Occipital lobe (tissue), 2 donors: ENCODE data around the gene DHX35. TPM values are rescaled to one million over a fixed set of nuclear protein-coding genes. Genes with fewer than 3 reads are reported as not detected.

Experiments used
- DNase-seq: peaks from one replicate; lab custom pipeline; 2025; lab: John Stamatoyannopoulos, UW
- total RNA-seq: library from RNA; depleted of rRNA; stranded (reverse); fragments of >200 nt; gene quantifications from one replicate; pipeline ENCODE4 v1.2.3, GENCODE V29; 2014

The DHX35 gene
- total RNA-seq, 1 donor from 2014 or later, result 12.6 TPM

DNA sequence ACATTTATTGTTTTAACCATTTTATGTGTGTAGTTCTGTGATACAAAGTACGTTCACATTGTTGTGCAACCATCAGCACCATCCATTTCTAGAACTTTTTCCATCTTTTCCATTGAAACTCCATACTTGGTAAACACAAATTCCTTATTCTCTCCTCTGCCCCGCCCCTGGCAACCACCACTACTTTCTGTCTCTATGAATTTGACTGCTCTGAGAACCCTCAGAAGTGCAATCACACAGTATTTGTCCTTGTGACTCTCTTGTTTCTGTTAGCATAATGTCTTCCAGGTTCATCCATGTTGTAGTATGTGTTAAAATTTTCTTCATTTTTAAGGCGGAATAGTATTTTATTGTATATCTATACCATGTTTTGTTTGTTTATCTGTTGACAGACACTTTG, 56.9 kb downstream of the DHX35 start:
- no peak for DNase-seq

DNA sequence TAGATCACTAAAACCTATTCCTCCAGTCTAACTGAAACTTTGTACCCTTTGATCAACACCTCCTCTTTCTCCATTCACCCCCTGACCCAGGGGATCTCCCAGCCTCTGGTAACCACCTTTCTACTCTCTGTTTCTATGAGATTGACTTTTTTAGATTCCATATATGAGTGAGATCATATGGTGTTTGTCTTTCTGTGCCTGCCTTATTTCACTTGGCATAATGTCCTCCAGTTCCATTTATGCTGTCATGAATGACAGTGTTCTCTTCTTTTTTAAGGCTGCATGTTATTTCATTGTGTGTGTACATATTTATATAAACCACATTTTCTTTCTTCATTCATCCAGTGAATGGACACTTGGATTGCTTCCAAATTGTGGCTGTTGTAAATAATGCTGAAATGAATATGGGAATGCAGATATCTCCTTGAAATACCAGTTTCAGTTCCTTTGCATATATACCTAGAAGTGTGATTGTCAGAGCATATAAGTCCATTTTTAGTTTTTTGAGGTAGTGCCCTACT, 57.7 kb downstream of the DHX35 start:
- DNase-seq, result no peak

DNA sequence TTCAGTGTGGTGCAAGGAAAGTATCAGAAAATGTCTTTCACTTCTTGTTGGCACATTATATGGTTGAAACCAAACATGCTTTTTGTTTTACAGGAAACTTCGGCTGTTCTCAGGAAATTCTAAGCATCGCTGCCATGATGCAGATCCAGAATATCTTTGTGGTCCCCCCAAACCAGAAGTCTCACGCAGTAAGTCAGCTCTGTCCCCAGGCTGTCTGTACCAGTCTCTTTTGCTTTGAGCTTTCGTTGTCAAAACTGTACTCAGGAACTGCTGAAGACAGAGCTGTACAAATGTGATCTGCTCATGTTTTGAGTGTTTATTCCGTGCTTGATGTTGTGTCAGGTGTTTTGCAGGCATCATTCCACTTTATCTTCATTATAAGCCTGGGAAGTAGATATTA, 59.6 kb downstream of the DHX35 start:
- no peak for DNase-seq

DNA sequence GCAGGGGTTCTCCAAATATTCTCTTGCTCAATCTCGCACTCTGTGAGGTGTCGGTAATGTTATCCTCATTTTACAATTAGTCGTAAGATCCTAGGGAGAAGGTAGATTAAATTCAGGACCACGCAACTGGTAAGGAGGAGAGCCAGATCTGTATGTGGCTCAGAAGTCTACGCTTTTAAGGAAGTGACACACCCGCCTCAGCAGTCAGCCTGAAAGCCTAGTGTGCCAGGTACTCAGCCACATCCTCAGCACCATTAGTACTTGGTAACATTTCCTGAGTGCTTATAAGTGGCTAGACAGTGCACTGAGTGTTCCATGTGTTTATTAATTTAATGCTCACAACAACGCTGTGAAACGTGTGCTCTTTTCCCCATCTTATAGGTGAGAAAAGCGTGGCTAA, 63.7 kb downstream of the DHX35 start:
- no peak for DNase-seq

DNA sequence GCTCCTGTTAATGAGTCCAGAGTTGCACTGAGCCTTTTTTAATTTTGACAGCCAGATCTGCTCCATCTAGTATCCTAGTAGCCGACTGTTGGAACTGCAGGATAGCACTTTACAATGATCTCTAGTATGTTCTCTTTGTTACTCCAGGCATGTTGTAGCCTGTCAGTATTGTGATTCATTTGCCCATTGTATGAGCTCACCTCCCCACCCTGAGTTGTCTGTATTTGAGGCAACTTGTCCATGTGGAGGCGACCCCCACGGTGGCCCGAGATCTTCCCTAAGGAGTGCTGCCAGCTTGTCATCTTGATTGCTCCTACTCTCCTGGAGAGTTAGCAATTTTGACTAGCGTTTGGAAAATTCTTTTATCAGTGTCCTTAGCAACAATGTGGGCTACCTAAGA, 67.2 kb downstream of the DHX35 start:
- no peak for DNase-seq

DNA sequence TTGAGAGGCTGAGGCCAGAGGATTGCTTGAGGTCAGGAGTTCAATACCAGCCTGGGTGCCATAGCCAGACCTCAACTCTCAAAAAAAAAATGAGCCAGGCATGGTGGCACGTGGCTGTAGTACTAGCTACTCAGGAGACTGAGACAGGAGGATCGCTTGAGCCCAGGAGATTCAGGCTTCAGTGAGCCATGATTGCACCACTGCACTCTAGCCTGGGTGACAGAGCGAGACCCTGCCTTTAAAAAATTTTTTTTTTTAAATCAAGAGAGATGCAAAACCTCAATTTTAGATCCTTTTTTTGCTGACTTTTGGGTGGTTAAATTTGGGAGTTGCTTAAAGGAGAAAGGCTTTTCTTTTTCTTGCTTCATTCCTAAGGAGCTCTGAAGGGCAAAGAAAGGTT, 70.9 kb downstream of the DHX35 start:
- DNase-seq, result no peak

DNA sequence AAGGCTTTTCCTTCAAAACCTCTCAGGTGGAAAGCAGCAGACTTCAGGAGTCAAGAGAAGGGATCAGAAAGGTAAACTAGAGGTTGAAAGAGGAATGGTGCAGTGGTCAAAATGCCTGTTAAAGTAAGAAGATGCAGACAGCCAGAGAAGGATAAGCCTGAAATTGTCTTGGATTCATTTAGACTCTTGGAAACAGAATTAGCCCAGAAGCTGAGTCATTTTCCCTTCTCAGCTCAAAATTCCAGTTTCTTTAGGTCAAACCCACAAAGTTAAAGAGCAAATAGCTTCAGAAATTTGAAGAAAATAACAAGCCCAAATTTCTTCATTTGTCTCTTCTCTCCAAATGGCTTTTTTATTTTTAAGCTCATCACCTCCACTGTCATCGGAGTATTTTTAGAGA, 73.9 kb downstream of the DHX35 start:
- DNase-seq, result no peak

DNA sequence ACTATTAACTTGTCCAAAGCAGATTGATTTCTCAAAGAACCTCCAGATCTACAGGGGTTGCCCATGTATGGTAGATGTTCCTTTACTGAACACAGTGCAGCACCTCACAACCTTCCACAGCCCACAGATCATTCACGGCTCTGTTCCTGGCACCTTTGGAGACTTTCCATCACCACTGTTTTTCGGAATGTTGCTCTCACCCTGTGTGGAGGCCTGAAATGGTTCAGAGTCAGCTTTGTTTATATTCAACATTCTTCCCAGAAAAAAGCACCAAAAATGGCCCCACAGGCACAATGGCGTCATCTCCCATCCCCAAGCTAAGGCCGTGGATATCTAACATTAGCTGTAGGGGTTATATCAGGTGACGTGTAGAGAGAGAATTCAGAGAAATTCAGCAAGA, 74.7 kb downstream of the DHX35 start:
- no peak for DNase-seq

DNA sequence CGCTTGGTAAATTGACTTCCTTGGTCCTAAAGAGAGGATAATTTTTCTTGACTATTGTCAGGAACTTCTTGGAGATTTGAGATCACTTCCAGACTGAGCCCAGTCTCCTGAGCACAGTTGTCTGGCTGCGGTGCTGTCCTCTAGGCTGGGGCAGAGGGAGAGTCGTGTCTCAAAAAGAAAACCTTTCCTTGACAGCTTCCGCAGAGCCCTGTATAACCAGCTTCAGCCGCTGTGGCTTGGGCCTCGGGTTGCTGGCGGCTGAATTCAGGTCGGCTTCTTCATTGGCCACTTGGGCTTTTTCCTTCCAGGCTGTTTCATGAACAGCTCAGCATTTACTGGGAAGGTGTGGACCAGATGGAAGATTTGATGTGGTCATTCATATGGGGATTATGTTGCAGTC, 75.9 kb downstream of the DHX35 start:
- no peak for DNase-seq

DNA sequence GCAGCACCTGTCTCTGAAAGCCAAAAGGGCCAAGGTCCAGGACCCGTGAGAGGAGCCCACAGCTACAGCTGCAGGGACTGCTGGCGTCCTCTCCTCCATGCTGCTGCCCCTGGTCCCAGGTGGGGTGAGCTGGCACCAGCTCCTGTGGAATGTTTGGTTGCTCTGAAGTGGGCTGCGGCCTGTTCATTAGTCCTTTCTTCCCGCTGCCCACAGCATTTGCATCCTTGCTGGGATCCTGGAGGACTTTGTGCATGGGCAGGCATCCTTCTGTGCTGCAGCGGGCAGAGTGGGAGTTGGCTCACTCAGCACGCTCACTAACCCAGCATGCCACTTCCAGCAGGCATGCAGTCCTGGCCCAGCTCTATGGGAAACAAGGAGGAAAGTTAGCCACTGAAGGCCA, 76.4 kb downstream of the DHX35 start:
- no peak for DNase-seq

DNA sequence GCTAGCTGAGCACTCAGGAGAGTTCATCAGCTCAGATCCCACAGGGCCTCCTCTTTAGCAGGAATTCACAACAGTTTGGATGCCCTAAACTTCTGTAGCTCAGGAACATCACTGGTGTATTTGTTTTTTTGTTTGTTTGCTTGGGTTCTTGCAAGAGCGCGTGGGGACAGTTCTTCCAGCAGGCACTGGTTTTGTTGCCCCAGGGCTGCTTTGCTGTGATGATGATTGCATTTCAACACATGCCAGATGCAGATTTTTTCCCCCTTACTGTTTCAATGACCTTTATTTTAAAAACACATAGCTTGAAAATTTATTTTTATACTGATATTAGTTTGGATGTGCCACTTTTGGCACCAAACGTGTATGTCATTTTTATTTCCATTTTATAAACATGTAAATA, 77.1 kb downstream of the DHX35 start:
- DNase-seq, result no peak

DNA sequence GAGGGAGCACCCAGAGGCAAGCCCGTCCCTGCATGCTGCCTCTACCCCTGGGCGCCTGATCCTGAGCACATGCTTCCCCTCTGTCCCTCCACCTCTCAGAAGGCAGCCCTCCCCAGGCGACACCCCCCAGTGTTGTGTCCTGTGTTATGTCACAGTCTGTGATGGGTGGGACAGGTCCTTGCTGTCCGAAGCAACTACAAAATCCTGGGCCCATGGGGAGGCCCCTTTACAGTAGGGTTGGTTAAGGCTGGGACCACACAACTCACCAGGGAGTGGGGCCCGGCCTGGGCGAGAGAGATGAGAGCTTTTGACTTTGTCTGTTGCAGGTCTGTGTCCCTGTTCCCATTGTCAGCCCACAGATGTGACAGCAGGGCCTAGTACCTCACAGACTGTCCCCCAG, 78.0 kb downstream of the DHX35 start:
- no peak for DNase-seq

DNA sequence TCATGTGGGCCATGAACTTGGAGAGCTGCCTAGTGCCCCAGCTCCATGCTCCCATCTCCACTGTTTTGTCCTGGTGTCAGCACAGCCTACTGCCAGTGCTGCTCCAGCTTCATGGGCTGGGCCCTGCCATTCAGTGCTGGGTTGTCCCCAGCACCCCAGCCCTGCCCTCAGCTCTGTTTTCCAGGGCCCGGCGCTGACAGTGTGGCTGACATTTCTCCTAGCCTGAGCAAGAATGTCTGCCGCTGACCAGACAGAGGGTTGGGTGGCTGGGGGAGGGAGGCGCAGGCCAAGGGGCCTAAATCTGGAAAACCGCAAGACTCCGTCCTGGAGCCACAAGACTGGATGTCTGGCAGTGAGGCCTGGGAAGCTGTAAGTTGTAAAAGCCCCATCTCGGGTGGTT, 78.9 kb downstream of the DHX35 start:
- no peak for DNase-seq

DNA sequence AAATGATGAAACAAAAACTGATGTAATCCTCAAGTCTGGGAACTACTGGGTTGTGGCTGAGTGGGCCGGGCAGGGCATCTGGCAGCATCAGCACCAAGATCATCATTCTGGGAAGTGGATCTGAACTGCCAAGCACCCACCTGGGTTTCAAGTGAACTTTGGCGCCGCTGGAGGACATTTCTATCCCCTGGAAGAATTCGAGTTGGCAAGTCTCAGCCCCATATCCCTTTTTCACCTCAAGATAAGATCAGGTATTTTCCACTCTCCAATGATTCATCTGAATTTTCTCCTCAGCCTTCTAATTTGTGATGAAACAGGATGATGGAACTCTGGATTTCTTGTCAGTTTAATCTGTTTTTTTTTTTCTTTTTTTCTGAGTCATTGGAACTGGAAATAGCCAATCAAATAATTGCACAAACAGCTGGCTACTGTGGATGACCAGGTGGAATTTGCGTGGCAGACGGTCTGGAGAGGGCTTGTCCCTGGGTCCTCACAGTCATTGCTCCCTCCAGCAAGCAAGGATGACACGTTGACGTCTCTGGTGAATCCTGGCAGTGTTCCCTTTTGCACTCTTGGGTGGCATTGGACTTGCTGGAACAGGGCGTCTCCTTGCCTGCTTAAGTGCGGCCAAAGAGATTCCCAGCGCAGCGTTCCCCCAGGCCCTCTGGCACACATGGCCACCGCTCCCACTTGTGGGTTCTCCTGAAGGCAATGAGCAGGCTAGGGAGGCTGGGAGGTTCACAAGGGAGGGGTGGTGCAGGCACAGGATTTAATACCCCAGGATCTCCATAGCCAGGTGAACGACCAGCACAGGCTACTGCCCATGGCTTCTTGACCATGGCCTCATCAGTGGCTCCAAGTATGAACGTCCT, 80.4 kb downstream of the DHX35 start:
- DNase-seq, result no peak

DNA sequence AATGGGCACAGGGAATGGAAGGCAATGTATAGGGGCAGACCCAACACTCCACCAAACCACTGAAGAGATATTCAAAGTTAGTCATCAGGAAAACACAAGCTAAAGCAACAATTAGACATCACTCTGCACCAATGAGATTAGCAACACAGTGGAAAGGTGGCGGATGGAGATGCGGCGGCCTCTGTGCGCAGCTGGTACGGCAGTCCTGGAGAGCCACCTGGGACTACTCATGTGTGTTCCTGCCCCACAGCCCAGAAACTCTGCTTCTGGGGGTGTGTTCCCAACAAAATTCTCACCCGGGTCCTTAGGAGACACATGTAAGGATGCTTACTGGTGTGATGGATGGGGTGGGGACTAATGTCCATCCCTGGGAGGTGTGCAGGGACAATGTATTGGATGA, 82.4 kb downstream of the DHX35 start:
- DNase-seq, result no peak

DNA sequence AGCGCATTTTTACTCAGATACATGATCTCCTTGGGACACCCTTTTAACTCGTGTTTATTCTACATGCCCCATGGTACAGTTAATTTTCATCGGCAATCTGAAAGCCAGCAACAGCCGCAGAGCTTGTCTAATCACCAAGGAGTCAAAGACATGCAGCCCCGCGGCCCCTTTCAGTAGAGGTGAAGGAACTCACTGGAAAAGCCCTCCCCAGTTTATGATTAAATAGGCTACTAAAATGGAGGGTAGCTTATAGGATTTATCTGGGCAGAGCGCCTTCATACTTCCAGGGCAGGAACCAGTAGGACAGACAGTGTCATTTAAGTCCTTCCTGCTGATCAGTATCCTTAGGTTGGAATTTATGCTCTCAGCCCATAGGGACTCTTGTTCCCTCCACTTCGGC, 83.5 kb downstream of the DHX35 start:
- DNase-seq, result no peak

DNA sequence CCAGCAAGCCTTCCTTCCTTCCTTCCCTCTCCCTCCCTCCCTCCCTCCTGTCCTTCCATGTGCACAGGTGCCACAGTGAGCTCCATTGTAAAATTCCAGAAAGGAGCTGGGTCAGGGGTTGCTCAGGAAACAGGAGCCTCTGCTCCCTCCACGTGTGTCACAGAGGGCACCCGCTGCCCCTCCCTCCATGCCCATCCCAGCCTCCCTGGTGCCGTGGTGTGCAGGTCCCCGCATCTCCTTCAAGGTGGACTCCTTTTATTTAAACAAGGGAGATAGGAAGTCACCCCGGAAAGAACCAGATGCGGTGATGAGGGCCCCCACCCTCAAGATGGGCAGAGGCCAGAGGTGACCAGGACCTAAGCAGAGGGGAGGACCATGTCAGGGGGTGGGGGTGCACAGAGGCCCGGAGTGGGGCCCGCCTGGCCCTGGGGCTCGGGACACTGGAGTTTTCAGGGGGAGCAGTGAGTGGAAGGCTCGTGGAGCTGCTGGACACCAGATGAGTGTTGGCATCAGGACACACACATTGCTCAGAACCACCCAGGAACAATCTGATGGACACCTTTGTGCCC, 85.4 kb downstream of the DHX35 start:
- no peak for DNase-seq

DNA sequence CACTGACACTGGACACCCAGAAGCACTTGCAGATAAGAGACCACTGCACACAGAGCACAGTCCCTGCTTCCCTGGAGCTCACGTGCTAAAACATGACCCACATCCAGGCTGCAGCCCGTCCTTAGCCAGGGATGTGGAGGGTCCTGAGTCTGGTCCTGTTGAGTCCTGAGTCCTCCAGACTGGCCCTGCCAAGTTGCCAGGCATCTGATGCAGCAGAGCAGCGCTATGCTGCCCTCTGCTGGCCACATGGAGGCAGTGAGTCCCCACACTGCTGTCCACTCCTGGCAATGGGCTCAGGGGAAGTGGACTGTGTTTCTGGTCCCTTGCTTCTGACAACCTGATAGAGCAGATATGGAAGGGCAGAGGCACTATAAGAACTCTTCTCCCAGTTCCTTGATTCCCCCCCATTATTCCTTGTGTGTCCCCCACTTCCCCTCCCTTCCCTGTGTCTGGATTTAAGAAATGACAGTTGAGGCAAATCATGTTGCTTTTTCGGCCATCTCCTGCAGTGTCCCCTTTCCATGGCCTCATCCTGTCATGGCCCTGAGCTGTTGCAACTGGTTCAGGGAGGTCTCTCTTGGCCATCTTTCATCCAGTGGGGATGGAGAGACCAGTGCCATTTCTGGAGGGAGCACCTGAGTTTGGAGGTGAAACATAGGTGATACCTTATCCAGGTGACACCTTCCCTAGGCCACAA, 86.0 kb downstream of the DHX35 start:
- peak; percentile 47 for DNase-seq

DNA sequence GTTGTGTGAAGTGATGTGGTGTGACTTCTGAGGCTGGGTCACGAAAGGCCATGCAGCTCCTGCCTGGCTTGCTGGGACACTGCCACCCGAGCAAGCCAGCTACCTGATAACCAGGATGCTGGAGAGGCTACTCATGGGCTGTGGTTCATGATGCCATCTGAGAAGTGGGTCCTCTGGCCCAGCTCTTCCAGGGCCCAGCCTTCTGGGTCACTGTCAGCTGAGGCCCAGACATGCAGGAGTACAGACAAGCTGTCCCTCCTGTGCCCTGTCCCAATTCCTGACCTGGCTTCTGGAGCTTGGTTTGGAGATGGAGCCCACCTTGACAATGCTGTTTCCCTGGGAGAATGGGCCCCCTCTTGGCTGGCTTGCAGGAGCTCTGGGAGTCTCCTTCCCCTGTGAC, 87.0 kb downstream of the DHX35 start:
- no peak for DNase-seq

DNA sequence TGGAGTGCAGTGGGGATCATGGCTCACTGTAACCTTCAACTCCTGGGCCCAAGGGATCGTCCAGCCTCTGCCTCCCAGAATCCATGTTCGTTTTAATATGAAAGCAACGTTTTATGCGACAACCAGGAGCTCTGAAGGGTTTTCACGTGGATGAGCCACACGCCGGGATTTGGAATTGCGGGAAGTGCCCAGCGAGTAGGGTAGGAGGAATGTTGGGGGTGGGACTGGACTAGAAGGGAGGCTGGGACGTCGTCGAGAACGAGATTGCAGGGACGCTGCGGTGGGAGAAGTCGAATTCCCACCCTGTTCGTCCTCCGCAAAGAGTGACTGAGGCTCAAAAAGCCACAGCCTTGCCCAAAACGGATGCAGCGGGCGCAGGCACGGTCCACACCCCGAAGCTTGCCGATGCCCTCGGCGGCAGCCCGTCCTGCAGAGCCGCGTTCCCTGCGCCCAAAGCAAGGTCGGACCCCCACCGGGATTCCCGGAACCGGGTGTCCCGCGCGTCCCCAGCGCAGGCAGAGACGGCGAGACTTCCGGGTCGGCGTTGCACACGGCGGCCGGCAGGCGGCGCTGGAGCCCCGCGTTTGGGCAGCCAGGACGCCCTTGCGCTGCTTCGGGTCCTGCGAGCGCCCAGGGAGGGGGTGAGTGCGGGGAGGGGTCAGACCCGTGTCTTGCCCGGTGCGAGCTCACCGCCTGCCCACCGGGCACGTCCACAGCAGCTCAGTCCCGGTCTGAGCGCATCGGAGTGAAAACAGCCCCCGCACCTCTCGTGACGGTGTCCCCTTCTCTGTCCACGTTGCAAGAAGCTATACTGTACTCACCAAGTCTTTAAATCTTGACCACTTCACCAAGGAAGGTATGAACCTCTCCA, 87.8 kb downstream of the DHX35 start:
- peak; percentile 74 for DNase-seq

DNA sequence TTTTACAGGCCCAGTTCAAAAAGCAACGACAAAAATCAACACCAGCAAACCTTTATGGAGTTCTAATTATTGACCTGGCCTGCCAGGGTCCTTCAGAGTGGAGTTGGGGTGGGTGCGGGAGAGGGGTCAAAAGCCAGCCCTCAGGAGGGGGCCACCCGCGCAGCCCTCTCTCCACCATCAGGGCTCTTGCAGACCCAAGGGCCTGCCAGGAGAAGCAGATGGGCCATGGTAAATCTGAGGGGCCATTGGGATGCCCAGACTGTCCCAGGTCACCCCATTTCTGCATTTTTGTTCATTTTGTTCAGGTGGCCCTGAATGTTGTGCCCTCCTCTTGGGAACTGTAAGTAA, 88.4 kb downstream of the DHX35 start:
- no peak for DNase-seq

DNA sequence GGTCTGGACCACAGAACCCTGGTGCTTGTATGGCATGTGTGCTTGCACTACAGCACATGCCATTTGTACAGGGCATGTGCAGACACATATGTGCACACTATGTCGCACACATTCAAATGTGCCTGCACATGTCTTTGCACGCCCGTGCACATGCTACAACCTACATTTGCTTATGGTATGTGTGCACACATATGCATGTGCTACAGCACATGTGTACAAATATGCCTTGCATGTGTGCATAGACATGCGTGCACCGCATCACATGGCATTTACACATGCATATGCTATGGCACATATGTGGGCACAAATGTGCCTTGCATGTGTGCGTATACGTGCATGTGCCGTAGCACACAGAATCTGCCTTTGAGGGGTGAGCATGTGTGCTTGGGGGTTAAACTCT, 90.5 kb downstream of the DHX35 start:
- no peak for DNase-seq
